Smooth muscle cell of the brain vasculature (primary cell): ENCODE measurements around the gene NUMA1.

Experiments used
- DNase-seq: peaks from one replicate; pipeline ENCODE4 v3.0.0-alpha.2; 2012; ENCODE audit warnings: low read depth, low spot score

The NUMA1 gene

DNA sequence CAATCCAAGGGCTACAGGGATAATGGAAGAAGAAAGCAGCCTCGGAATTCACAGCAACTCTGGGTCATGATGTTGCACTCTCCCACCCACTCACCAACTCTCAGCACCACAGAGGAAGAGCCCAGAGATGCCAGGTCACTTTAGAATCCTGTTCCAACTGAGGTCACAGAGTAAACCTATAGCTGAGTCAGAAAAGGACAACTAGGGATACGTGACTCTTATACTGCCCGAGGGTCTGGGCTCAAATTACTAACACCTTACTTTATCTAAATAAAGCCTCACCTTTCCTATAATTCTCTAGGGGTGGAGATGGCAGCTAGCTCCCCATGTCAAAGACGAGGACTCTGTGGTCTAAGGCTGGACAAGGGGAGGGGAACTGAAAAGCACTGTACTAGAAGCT is 57.0 kb downstream of the NUMA1 start:
- DNase-seq, result no peak

DNA sequence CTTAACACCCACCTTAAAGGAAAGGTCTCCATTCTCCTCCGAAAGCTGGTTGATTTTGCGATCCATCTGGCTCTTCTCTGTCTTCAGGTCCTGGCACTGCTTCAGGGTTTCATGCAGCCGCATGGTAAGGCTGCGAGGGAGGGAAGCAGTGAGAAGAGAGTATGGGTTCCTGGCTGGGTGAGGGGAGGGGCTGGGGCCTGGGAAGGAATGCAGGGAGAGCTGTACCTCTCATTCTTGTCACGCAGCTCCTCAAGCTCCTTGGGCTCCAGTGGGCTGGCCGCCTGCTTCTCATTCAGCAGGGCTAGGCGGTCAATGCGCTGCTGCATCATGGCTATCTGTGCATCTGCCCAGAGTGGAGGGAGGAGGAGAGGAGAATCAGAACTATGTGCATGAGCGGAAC is 62.2 kb downstream of the NUMA1 start:
- DNase-seq, result no peak

DNA sequence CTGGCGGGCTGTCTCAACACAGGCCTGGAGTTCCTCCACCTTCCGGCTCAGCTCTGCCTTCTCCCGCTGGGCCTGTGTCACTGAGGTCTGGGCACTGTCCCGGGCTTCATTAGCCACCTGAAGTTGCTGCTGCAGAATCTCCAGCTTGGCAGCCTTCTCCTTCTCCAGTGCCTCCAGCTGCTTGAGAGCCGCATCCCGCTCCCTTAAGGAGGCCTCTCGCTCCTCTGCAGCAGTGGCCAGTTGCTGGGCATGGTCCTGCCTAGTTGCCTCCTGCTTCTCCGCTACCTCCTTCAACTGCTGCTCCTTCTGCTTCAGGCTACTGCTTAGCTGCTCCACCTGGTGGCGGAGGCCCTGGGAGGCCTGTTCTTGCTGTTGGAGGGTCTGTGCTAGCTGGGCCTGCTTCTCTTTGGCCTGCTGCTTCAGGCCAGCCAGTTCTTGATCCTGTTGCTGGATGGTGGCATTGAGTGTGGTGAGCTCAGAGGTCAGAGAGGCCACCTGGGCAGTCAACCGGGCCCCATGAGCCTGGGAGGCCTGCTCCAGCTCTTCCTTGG is 64.8 kb downstream of the NUMA1 start:
- no peak for DNase-seq

DNA sequence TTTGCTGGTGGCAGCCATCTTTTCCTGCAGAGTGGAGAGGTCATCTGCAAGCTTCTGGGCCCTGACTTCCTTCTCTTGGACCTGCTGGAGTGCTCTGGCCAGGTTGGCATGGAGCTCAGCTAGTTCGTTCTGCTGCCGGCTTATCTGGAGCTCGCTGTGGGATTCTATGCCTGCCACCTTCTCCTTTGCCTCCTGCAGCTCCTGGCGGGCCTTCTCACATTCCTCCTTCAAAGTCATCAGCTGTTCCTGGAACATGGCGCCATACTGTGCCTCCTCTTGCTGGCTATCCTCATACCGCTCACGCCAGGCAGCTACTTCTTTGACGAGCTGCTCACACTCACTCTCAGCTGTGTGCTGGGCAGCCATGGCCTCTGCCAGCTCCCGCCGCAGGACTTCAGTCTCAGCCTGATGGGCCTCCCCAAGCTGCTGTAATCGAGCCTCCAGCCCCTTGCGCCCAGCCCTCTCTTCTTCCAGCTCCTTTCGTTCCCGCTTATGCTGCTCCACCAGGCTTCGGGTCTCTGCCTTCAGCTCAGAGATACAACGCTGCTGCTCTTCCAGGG is 65.5 kb downstream of the NUMA1 start:
- no peak for DNase-seq

DNA sequence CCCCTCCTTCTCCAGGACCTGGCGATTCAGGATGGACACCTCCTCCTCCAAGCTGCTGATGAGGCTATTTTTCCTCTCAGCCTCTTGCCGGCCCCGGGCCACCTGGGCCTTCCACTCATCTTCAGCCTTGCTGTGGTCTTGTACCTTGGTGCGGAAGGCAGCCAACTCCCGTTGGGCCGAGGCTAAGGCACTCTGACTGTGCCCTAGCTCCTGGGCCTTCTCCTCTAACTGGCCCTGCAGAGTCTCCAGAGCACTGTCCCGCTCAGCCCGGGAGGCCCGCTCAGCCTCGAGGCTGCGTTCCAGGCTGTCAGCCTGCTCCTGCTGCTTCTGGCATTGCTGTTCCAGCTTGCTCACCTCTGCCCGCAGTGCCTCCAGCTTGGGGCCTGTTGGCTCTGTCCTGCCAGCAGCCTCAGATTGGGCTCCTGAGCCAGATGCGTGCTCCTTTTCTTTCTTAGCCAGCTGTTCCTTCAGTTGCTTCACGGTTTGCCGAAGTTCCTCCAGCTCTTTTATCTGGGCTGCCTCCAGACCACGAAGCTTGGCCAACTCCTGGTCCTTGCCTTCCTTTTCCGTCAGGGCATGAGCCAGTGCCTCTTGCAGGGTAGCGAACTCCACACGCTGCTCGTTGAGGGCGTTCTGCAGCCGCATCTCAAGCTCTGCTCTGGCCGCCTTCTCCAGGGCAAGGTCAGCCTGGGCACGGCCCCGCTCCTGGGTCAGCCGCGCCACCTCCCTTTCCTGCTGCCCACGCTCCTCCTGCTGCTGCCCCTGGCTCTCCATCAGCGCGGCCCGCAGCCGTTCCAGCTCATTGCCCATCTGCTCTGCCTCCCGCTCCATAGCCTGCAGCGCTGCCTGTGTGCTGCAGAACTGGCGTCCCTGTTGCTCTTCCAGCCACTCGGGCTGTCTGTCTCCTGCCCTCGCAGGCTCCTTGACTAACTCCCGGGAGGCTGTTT is 66.3 kb downstream of the NUMA1 start:
- DNase-seq, result no peak

DNA sequence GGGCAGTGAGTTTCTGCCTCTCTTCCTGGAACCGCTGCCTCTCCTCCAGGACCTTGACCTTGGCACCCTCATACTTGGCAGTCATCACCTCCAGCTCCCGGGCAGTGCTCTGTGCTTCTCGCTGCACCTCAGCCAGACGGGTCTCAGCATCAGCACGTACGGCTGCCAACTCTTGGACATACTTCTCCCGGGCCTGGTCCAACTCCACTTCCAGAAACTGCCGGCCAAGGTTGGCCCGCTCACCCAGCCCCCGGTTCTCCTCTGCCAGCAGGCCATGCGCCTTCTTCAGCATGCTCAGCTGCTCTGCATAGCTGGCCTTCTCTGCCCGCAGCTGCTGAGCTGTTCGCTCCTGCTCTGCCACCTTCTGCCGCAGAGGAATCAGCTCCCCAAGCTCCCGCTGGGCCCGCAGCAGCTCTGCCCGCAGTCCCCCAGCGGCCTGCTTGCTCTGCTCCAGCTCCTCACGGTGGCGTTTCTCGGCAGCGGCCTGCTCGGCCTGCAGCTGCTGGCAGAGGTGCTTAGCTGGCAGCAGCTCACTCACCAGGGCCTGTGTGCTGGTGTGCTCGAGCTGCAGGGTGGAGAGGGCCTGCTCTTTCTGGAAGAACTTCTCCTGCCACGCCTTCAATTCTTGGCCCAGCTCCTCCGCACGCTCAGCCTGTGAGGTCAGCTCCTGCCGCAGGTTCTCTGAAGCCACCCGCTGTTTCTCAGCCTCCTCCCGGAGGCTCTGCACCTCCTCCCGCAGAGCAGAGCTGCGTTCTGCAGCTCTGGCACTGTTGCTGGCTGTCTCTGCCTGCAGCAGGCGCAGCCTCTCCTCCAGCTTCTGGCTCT is 67.2 kb downstream of the NUMA1 start:
- no peak for DNase-seq

DNA sequence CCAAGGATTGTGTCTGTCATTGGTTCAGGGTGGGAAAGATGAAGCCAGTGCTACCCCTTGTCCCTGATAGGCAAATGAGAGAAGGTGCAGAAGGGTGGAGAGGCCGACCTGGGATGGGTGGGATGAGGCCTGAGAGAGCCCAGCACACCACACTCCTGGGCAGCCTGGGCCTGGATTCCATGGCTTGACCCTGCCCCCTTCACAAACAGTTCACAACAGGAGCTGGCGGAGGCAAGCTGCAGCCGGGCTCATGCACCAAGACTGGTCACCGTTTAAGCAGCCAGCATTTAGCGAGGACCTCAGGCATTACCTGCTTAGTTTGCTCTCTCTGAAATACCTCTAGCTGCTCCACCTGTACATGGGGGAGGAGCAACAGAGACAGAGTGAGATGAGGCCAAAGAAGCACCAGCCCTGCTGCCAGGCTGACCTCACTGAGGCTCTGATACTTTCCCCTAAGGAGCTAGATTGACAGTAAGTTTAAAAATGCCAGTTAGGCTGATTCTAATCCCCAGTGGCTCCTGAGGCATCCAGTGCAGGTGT is 68.2 kb downstream of the NUMA1 start:
- no peak for DNase-seq

DNA sequence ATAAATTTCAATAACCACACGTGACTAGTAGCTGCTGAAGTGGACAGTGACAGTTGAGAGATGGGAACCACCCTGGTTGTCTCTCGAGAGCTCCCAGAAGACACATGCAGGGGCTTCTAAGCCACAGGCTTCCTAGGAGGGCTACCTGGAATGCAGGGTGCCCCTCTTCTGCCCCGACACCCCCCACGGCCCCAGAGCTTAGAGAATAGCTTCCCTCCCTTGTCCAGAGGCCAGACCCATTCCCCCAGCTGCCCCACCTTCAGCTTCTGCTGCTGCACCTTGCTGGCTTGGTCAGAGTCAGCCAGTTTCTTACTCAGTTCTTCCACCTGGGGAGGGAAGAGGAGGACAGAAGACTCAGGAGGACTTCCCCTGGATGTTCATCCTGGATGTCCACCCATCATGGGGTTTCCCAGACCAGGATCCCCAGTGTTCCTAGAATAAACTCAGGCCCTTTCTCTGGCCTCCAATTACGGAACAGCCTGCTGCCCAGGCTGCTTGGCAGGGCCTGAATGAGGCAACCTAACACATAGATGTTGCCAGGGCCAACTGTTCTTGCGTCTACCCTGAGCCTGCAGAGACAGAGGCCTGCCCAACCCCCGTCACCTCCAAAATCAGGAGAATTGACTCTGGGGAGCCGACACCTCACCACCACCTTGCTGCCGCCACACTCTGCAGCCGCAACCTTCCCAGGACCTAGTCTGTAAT is 69.7 kb downstream of the NUMA1 start:
- DNase-seq, result no peak

DNA sequence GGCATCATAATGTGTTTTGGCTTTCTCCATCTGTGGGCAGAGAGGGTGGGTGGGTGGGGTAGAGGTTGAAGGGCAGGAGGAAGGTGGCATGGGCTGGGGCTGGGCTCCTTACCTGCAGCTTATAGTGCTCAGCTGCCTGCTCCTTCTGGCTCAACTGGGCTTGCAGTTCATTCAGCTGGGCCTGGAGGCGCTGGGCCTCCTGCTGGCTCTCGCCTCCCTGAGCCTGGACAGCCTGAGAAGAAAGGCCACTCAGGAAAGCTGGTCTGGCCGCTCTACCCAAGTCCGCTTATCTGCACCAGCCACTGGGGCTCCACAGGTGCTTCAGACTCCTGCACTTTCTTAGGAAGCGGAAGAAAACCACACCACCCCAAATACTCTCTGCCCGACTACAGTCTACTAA is 71.2 kb downstream of the NUMA1 start:
- no peak for DNase-seq

DNA sequence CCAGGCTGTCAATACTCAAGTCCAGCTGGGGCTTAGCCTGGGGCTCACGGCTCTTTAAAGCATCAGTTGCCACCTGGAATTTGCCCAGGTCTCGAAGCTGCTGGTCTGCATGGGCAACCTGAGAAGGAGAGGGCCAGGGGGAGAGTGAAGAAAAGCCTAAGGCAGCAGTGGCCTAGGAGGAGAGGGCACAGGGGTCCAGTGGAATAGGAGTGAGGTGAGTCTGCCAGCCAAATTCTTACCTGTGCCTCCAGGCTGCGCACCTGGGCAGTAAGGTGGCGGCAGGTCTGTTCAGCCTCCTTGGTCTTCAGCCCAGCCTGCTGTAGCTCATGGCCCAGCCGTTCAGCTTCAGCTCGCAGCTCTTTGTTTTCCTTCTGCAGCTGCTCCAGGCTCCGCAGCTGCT is 71.6 kb downstream of the NUMA1 start:
- no peak for DNase-seq

DNA sequence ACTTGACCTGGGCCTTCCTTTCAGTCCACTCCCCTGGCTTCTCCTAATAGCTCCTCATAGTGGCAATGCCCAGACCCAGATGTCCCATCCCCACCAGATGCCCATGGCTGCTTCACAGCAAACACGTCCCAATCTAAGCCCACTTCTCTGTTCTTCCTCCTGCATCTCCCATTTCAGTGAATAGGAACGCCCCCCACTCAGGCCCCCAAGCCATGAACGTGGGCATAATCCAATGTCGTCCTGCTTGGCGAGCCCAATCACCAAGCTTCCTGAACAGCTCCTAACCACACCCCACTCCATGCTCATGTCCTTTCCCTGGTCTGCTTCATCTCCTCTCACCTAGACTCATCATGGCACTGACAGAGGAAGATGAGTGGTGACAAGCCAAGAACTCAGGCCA is 72.8 kb downstream of the NUMA1 start:
- no peak for DNase-seq

DNA sequence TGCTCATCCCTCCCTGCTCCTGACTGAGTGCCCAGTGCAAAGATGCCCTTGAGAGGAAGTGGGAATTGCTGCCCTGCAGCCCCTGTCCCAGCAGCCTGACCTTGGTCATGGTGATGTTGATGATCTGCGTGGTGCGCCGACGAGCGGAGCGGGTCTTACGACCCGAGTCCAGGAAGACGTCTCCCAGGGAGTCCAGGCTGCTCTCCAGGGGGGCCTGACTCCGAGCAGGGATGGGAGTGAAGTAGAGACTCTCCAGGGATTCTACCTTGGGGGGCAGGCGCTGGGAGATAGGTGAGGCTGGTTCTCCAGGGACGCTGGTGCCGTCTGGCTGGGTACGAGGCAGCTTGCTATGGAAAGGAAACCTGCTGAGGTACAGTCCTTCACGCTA is 73.3 kb downstream of the NUMA1 start:
- no peak for DNase-seq

DNA sequence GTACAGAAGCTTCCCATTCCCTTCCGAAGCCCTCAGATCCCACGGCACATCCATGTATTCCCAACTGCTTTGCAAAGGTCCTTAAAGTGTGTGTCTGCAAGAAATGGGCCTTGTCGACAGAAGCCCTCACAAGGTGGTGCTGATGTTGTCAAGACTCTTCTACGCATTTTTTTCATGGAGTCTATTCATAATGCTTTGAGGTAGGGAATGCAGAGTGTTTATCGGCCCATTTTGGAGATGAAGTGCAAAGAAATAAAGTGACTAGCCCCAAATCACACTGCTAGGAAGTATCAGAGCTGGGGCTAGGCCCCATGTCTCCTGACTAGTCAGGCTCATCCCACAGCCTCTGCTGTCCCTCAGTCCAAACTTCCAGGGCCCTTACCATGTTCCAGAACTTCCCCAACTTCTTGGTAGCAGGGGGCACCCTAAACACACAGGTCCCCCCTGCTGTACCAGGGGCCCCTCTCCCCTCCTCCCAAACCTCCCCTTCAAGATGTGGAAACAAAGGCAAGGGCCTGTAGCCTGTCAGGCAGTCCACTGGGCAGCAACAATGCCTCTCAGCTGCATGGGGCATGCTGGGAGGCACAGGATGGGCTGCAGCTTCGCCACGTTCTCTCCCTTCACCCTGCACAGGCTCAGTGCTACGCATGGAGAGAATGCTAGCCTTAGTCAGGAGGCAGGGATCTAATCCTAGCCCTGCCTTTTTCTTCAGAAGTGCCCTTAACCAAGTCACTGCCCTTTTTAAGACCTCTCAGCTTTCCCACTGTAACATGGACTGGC is 73.8 kb downstream of the NUMA1 start:
- DNase-seq, result no peak

DNA sequence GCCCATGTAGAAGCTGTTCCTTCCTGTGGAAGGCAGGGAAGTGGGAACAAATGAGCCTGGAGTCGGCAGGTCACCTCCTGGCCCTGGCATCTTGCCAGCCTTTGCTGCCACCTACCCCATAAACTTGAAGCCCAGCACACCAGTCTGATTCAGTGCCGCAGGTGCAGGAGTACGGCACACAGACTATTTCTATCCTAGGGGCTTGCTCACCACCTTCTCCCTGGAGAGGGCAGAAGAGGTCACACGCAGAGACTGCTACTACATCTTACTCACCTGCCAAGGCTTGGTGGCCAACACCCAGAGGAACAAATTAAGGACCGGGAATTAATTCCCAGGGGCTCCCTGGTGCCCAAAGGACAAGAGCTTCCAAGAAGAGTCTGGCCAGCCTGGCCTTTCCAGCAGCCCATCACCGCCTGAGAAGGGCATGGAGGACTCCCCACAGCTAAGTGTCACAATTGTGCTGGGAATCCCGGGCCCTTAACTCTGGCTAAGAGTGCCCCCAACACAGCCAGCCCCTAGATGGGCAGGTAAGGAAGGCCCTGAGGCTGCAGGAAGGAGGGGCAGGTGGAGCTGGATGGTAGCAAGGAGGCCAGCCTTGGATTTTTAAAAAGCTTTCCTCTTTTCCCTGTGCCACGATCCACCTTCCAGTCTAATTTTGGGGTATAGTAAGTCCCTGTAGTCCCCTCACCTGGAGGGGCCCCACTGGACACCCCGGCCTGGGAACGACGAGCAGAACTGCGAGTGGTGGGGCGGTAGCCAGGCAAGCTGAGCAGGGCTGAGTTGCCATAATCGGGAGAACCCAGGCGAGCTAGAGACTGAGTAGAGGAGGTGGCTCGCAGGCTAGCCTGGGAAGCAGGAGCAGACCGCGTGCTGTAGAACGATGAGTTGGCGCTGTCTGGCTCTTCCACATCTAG is 74.7 kb downstream of the NUMA1 start:
- DNase-seq, result no peak

DNA sequence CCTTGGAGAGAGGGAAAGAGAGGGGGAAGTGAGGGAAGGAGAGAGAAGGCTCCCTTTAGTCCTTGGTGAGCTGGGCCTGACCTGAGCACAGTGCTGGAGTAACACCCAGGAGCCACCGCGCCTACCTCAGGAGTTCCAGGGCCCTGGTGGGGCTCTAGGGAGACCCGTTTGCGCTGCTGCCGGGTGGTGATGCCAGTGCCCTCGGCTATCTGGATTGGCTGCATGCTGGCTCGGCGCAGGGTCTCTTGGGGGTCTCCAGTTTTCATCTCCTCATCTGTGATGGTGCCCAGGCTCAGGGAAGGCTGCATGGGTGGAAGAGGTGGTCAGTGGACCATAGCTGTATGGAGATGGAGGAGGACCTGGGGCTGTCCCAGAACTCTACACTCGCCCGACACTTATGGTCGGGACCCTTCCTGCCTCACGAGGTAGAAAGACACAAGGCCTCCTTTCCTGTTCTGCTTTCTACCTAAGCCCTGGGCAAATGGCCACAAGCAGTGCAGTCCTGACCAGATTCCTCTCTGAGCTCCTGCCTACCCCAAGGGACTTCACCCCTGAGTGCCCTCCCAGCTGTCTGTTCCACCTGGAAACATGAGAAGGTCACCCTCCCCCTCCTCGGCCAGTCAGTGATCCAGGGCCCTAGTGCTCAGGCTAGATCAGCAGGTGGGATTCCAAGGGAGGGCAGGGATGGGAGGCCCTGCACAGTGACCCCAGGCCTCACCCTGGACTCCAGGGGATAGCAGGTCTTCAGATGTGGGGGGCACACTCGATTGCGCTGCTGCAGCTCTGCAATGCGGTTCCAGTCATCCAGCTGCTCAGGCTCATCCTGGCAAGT is 75.6 kb downstream of the NUMA1 start:
- DNase-seq, result no peak

DNA sequence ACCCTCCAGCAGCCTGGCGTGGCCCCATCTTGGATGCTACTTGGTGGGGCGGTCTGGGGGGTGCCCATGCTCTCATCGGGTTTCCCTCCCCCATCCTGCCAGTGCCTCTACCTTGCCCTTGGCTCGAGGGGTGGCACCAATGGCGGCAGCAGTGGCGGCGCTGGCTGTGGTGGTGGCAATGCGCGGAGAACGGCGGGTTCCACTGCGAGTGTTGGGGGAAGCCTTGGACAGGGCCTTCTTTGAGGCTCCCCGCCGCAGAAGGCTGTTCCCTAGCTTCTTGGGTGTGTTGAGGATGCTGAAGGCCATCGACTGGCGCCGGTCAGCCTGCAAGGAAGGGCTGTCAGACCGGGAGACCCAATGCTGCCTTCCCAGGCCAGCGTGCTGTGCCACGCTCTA is 76.6 kb downstream of the NUMA1 start:
- DNase-seq, result no peak

DNA sequence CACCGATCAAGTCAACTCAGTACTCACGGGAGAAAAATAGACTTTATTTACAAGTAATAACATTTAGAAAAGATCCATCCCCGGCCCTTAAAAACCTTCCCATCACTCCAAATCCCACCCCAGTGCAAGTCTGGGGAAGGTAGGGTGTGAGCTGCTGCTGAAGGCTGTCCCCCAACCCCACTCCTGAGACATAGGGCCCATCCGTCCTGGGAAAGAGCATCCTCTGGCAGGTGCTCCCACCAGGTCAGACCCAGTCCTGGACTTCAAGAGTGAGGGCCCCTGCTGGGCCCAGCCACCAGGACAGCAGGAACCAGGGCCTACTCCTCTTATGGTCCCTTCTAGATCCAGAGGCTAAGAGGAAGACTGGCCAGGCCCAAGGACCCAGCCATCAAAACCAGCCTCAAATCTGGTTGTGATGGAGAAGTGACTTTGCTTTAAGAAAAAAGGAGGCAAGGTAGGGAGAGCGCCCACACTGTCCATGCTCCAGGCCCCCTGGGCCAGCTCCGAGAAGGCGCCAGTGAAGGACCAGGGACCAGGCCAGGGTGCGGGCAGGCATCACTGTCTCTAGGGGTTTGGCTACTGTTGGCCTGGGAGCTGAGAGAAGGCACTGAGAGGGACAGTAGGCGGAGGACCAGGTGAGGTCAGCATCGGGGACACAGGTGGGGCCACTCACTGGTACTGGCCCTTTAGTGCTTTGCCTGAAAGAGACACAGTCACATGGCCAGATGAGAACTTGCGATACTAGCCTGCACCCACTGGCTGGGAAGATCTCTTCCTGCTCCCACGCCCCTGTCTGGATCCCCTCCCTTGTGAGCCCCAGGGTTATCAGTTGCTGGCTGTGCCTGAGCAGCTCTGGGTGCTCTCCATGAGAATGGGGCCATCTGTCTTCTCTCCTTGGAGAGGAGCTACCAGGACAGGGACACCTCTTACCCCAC is 77.2 kb downstream of the NUMA1 start:
- DNase-seq, result no peak
